ENCODE data around the gene SLC29A2. TPM values are rescaled to one million over a fixed set of nuclear protein-coding genes. Genes with fewer than 3 reads are reported as not detected.

The SLC29A2 gene
- total RNA-seq, 1 experiment from 2014 or later, result 30.2 TPM

DNA sequence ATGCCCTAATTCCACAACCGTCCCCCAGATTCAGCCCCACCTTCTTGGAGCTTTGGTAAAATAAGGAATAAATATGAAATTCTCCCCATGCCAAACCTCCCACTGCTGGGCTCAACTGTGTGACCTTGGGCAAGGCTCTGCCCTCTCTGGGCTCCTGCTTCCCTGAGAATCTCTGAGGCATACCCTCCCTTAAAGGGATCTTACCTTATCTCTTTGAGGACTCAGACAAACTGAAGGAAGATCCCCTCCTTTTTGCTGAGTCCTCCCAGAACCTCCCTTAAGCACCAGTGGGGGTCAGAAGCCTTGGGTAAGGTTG lies 57.4 kb downstream of the SLC29A2 start:
- ChIA-PET CTCF (interaction anchor here (1.9 to 5.8 kb wide), 11 partner anchors 8 to 364 kb away, joined by 7 to 319 read pairs (median 45); partner anchors contain the start of genes B4GAT1, BRMS1, RBM4B and RIN1), POLR2A (interaction anchor here (1.3 to 2.3 kb wide), 3 partner anchors 13 to 57 kb away, joined by 5 to 20 read pairs (median 12); partner anchors contain the start of genes RIN1 and SLC29A2)
- 0 out of 2 replicates have a peak overlapping the region, but pooled peaks have one; percentile 63 for H3K27ac Mint-ChIP-seq

More for the DNA sequence above, 57.4 kb downstream of the SLC29A2 start:
- ATAC-seq, result no peak
- Mint-ChIP-seq H3K4me1 (peaks cover 30% of the 10 kb centered on the region), H3K4me3 (peak overlapping the region; percentile 87), H3K27me3 (ENCODE audit: low read depth) (peaks cover 10% of the 10 kb centered on the region), H3K36me3 (peaks cover 8% of the 10 kb centered on the region), H3K9me3 (peaks cover 6% of the 10 kb centered on the region)
- DNase-seq (ENCODE audit: low spot score), result no peak
- TF ChIP-seq, protein P1, sequence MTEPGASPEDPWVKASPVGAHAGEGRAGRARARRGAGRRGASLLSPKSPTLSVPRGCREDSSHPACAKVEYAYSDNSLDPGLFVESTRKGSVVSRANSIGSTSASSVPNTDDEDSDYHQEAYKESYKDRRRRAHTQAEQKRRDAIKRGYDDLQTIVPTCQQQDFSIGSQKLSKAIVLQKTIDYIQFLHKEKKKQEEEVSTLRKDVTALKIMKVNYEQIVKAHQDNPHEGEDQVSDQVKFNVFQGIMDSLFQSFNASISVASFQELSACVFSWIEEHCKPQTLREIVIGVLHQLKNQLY (CRISPR knock-in tag; IDR thresholded peaks at IDR 0.05), result no peak
- TF ChIP-seq CREM (CRISPR knock-in tag; IDR thresholded peaks at IDR 0.05), result no peak
- TF ChIP-seq ZNF219 (CRISPR knock-in tag; IDR thresholded peaks at IDR 0.05; ENCODE audit: borderline replicate concordance), result no peak
- TF ChIP-seq ZNF396 (CRISPR knock-in tag; IDR thresholded peaks at IDR 0.05; ENCODE audit: borderline replicate concordance), result no peak
- no peak for TF ChIP-seq ZNF121 (CRISPR knock-in tag; IDR thresholded peaks at IDR 0.05)
- no peak for TF ChIP-seq ATF1 (CRISPR knock-in tag; IDR thresholded peaks at IDR 0.05)
- no peak for TF ChIP-seq JUN (CRISPR knock-in tag; IDR thresholded peaks at IDR 0.05)
- TF ChIP-seq, protein P2, sequence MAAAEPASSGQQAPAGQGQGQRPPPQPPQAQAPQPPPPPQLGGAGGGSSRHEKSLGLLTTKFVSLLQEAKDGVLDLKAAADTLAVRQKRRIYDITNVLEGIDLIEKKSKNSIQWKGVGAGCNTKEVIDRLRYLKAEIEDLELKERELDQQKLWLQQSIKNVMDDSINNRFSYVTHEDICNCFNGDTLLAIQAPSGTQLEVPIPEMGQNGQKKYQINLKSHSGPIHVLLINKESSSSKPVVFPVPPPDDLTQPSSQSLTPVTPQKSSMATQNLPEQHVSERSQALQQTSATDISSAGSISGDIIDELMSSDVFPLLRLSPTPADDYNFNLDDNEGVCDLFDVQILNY (CRISPR knock-in tag; IDR thresholded peaks at IDR 0.05), result no peak
- TF ChIP-seq ZNF423 (CRISPR knock-in tag; IDR thresholded peaks at IDR 0.05), result no peak
- TF ChIP-seq, protein P3, sequence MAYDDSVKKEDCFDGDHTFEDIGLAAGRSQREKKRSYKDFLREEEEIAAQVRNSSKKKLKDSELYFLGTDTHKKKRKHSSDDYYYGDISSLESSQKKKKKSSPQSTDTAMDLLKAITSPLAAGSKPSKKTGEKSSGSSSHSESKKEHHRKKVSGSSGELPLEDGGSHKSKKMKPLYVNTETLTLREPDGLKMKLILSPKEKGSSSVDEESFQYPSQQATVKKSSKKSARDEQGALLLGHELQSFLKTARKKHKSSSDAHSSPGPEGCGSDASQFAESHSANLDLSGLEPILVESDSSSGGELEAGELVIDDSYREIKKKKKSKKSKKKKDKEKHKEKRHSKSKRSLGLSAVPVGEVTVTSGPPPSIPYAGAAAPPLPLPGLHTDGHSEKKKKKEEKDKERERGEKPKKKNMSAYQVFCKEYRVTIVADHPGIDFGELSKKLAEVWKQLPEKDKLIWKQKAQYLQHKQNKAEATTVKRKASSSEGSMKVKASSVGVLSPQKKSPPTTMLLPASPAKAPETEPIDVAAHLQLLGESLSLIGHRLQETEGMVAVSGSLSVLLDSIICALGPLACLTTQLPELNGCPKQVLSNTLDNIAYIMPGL (CRISPR knock-in tag; IDR thresholded peaks at IDR 0.05), result no peak
- TF ChIP-seq GRHL2 (CRISPR knock-in tag; IDR thresholded peaks at IDR 0.05; ENCODE audit: insufficient replicate concordance, severe bottlenecking), result no peak
- no peak for TF ChIP-seq SP1 (CRISPR knock-in tag; conservative IDR thresholded peaks at IDR 0.05)
- TF ChIP-seq, protein P4, sequence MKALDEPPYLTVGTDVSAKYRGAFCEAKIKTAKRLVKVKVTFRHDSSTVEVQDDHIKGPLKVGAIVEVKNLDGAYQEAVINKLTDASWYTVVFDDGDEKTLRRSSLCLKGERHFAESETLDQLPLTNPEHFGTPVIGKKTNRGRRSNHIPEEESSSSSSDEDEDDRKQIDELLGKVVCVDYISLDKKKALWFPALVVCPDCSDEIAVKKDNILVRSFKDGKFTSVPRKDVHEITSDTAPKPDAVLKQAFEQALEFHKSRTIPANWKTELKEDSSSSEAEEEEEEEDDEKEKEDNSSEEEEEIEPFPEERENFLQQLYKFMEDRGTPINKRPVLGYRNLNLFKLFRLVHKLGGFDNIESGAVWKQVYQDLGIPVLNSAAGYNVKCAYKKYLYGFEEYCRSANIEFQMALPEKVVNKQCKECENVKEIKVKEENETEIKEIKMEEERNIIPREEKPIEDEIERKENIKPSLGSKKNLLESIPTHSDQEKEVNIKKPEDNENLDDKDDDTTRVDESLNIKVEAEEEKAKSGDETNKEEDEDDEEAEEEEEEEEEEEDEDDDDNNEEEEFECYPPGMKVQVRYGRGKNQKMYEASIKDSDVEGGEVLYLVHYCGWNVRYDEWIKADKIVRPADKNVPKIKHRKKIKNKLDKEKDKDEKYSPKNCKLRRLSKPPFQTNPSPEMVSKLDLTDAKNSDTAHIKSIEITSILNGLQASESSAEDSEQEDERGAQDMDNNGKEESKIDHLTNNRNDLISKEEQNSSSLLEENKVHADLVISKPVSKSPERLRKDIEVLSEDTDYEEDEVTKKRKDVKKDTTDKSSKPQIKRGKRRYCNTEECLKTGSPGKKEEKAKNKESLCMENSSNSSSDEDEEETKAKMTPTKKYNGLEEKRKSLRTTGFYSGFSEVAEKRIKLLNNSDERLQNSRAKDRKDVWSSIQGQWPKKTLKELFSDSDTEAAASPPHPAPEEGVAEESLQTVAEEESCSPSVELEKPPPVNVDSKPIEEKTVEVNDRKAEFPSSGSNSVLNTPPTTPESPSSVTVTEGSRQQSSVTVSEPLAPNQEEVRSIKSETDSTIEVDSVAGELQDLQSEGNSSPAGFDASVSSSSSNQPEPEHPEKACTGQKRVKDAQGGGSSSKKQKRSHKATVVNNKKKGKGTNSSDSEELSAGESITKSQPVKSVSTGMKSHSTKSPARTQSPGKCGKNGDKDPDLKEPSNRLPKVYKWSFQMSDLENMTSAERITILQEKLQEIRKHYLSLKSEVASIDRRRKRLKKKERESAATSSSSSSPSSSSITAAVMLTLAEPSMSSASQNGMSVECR (CRISPR knock-in tag; IDR thresholded peaks at IDR 0.05; ENCODE audit: borderline replicate concordance), result no peak
- TF ChIP-seq, protein P5, sequence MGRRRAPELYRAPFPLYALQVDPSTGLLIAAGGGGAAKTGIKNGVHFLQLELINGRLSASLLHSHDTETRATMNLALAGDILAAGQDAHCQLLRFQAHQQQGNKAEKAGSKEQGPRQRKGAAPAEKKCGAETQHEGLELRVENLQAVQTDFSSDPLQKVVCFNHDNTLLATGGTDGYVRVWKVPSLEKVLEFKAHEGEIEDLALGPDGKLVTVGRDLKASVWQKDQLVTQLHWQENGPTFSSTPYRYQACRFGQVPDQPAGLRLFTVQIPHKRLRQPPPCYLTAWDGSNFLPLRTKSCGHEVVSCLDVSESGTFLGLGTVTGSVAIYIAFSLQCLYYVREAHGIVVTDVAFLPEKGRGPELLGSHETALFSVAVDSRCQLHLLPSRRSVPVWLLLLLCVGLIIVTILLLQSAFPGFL (CRISPR knock-in tag; IDR thresholded peaks at IDR 0.05; ENCODE audit: borderline replicate concordance), result no peak
- TF ChIP-seq, protein P6, sequence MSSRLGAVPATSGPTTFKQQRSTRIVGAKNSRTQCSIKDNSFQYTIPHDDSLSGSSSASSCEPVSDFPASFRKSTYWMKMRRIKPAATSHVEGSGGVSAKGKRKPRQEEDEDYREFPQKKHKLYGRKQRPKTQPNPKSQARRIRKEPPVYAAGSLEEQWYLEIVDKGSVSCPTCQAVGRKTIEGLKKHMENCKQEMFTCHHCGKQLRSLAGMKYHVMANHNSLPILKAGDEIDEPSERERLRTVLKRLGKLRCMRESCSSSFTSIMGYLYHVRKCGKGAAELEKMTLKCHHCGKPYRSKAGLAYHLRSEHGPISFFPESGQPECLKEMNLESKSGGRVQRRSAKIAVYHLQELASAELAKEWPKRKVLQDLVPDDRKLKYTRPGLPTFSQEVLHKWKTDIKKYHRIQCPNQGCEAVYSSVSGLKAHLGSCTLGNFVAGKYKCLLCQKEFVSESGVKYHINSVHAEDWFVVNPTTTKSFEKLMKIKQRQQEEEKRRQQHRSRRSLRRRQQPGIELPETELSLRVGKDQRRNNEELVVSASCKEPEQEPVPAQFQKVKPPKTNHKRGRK (CRISPR knock-in tag; IDR thresholded peaks at IDR 0.05; ENCODE audit: borderline replicate concordance), result no peak
- TF ChIP-seq, protein P7, sequence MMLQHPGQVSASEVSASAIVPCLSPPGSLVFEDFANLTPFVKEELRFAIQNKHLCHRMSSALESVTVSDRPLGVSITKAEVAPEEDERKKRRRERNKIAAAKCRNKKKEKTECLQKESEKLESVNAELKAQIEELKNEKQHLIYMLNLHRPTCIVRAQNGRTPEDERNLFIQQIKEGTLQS (CRISPR knock-in tag; conservative IDR thresholded peaks at IDR 0.05), result no peak

All from WTC11 (cell line).